ENCODE data around the gene EID2B. TPM values are rescaled to one million over a fixed set of nuclear protein-coding genes. Genes with fewer than 3 reads are reported as not detected.

EID2B gene
- total and polyA plus RNA-seq, 2 of the 8 experiments (the other 6 are each of a cell fraction or from before 2014, with no cell fraction given), result 2.1 to 2.4 TPM

DNA sequence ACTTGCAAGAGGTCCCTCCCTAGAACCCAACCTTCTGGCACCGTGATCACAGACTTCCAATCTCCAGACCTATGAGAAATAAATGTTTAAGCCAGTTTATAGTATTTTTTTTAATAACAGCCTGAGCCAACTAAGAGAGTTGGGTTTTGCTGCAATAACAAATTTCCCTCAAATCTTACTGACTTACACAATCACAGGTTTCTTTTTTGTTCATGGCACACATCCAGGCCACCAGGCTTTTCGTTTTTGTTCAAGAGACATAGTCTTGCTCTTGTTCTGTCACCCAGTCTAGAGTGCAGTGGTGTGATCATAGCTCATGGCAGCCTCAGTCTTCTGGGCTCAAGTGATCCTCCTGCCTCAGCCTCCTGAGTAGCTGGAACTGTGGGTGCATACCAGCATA, 19.7 kb downstream of the EID2B start:
- no peak overlapping the region for H2BK20ac ChIP-seq (ENCODE audit: low read length)
- H3K9ac ChIP-seq (replicated peaks in 1 of 4; ENCODE audit: extremely low read depth in 1 of 4, low read depth in 3 of 4, low read length in 3 of 4), result no peak overlapping the region
- H4K91ac ChIP-seq (replicated peaks; ENCODE audit: insufficient read length, low read length), result no peak overlapping the region
- H3K23ac ChIP-seq (ENCODE audit: insufficient read length), result no peak overlapping the region
- H3K4me3 ChIP-seq (ENCODE audit: extremely low read depth in 1 of 4, insufficient read depth in 2 of 4, low read depth in 3 of 4, low read length in 4 of 4), result no peak overlapping the region
- H2AFZ ChIP-seq (ENCODE audit: low read length), result no peak overlapping the region
- peaks cover 7% of the 10 kb centered on the region; the same call in 1 of the 2 replicates for H3K79me1 ChIP-seq (ENCODE audit: low read depth, low read length)
- no peak overlapping the region for H3K14ac ChIP-seq (ENCODE audit: insufficient read length)
- ChIA-PET POLR2A (ENCODE audit: partially characterized antibody) (interaction anchor here (0.6 to 4.2 kb wide), 3 partner anchors 10 to 99 kb away, joined by 3 to 24 read pairs (median 6); partner anchors contain the start of gene RPS16), CTCF (ENCODE audit: partially characterized antibody) (interaction anchor here (1.8 to 10.7 kb wide), 3 partner anchors 9 to 39 kb away, joined by 13 to 101 read pairs (median 14); partner anchors contain the start of gene EID2B)
- H3K36me3 ChIP-seq (ENCODE audit: control insufficient read depth in 2 of 4, insufficient read depth in 4 of 4, low read length in 3 of 4), result no peaks in the 10 kb centered on the region
- H3K27me3 ChIP-seq (replicated peaks in 1 of 4; ENCODE audit: control insufficient read depth in 3 of 4, extremely low read depth in 1 of 4, insufficient read depth in 3 of 4, low read length in 3 of 4), result peaks cover 4 to 16% (median 12%) of the 10 kb centered on the region in 4 experiments
- H3K4me1 ChIP-seq (replicated peaks in 1 of 4; ENCODE audit: control insufficient read depth in 3 of 4, insufficient read depth in 4 of 4, low read length in 3 of 4), result peaks cover 0 to 9% (median 1%) of the 10 kb centered on the region in 4 experiments; a peak in 5 of 7 replicates
- DNase-seq (ENCODE audit: low read depth in 1 of 2, low spot score in 2 of 2) (no peak), FAIRE-seq (no peak)
- no peak overlapping the region for H2AK5ac ChIP-seq (ENCODE audit: low read depth, low read length)
- H3K4me2 ChIP-seq (ENCODE audit: insufficient read depth in 1 of 2, low read depth in 2 of 2, low read length in 2 of 2), result no peak overlapping the region
- H3K56ac ChIP-seq (replicated peaks; ENCODE audit: insufficient read length, low read depth, low read length), result no peak overlapping the region
- H2BK5ac ChIP-seq (ENCODE audit: low read depth, low read length), result no peak overlapping the region
- no peak overlapping the region for H2BK15ac ChIP-seq (ENCODE audit: low read length)
- TF ChIP-seq KDM4A (IDR thresholded peaks at IDR 0.05; ENCODE audit: low read depth, low read length, severe bottlenecking) (no peak), PHF8 (conservative IDR thresholded peaks at IDR 0.05; ENCODE audit: low read depth, low read length) (no peak), NANOG (IDR thresholded peaks at IDR 0.05; ENCODE audit: insufficient read depth, low read depth, low read length, poor library complexity, severe bottlenecking) (no peak), ASH2L (IDR thresholded peaks at IDR 0.05; ENCODE audit: low read length) (no peak)
- TF ChIP-seq, protein P1, sequence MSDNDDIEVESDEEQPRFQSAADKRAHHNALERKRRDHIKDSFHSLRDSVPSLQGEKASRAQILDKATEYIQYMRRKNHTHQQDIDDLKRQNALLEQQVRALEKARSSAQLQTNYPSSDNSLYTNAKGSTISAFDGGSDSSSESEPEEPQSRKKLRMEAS (IDR thresholded peaks at IDR 0.05), result no peak
- peaks cover 10% of the 10 kb centered on the region; the same call in 1 of the 2 replicates for H3K23me2 ChIP-seq (ENCODE audit: low read depth, low read length)
- no peak overlapping the region for H2BK12ac ChIP-seq (ENCODE audit: low read depth, low read length)
- 92% methylated on average over 2 of the region's 2 CpGs; no CpG with 5 or more reads in 1 of the 2 experiments for WGBS, 2 experiments (ENCODE audit: extremely low coverage in 1 of 2, insufficient coverage in 1 of 2, insufficient read length in 1 of 2, insufficient replicate concordance in 2 of 2, low coverage in 1 of 2, low lambda C conversion rate in 2 of 2, missing lambda C conversion rate in 1 of 2)
- H4K5ac ChIP-seq (ENCODE audit: insufficient read length, low read depth, low read length), result no peak overlapping the region
- no peak overlapping the region for H4K8ac ChIP-seq (ENCODE audit: extremely low read depth, insufficient read depth, low read length)
- H3K79me2 ChIP-seq (ENCODE audit: control insufficient read depth in 1 of 2, insufficient read depth in 2 of 2, low read length in 2 of 2), result peaks cover 0 to 7% of the 10 kb centered on the region in 2 experiments; a peak in 3 of 4 replicates
- H3K9me3 ChIP-seq (ENCODE audit: insufficient read depth in 2 of 2, low read depth in 1 of 2, low read length in 1 of 2), result no peaks in the 10 kb centered on the region
- no peak overlapping the region for H3K27ac ChIP-seq (ENCODE audit: low read depth, low read length)
- H3K18ac ChIP-seq (ENCODE audit: extremely low read depth, low read length), result no peak overlapping the region
- no peak overlapping the region for H2BK120ac ChIP-seq (replicated peaks; ENCODE audit: low read depth, low read length)
- H3K4ac ChIP-seq (replicated peaks; ENCODE audit: insufficient read length, low read depth, low read length), result no peak overlapping the region
- H4K20me1 ChIP-seq (replicated peaks in 1 of 2; ENCODE audit: control insufficient read depth in 1 of 2, insufficient read depth in 2 of 2, low read length in 2 of 2), result peaks cover 0 to 2% of the 10 kb centered on the region in 2 experiments
